Measurements from ENCODE around the gene SIKE1. TPM values are rescaled to one million over a fixed set of nuclear protein-coding genes. Genes with fewer than 3 reads are reported as not detected.

Gene SIKE1
- total RNA-seq, result 37.2 and 65.9 TPM in 2 replicates

DNA sequence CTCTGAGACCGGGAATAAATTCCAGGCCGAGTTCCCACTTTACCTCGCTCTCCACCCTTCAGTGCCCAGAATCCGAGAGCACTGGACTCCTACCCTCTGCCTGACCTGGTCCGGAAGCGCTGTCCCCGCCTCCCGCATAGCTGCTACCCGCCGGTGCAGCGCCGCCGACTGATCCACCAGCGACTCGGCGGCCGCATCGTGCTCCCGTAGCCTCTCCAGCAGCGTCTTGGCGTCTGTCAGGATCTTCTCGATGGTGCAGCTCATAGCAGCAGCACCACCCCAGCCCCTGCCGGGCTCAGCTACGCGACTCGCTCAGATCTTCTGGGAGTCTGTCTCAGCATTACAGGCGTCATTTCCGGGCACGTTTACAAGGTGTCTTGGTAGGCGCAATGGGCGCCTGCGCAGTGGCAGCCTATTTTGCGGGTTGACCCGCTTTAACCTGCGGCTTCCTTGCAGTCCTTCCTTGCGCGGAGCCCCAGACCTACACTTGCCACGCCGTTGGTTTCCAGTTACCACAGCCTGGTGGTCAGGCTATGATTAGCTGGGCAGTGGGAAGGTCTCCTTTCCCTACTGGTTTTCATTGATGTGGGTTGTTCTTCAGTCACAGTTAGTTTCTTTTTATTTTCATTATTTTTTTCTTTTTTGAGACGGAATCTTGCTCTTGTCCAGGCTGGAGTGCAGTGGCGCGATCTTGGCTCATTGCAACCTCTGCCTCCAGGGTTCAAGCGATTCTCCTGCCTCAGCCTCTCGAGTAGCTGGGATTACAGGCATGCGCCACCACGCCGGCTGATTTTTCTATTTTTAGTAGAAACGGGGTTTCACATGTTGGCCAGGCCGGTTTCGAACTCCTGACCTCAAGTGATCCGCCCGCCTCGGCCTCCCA is at the start of gene SIKE1:
Gene SIKE1 (minus strand): TSS at position 342 of the 883 bp plus-strand sequence. CDS start 78 bp downstream, at position 264.

GRCh38 chr1:114757455-114758255 is 22.8 kb downstream of the SIKE1 start, which contains the start of gene CSDE1:
CSDE1 (minus strand) TSS chr1:114757984; CDS start chr1:114739890, 18,094 bp downstream.

Other genes with a start within 250 kb of the SIKE1 start
- 37.2 and 39.7 TPM in 2 replicates for gene BCAS2, start 199.1 kb downstream of the SIKE1 start, total RNA-seq
- 0.84 and 0.89 TPM in 2 replicates for gene DENND2C, start 110.6 kb downstream of the SIKE1 start, total RNA-seq
- not detected in 2 replicates for gene AMPD1, start 85.1 kb downstream of the SIKE1 start, total RNA-seq
- 57.1 and 71.3 TPM in 2 replicates for gene NRAS, start 63.9 kb downstream of the SIKE1 start, total RNA-seq
- 404 and 540 TPM in 2 replicates for gene CSDE1, start 22.7 kb downstream of the SIKE1 start, total RNA-seq
- not detected in 2 replicates for gene SYCP1, start 74.2 kb upstream of the SIKE1 start, total RNA-seq
- gene TSHB, start 249.1 kb upstream of the SIKE1 start, total RNA-seq, result not detected in 2 replicates

Data from bronchus fibroblast of lung (primary cell).